ENCODE results near the gene DOCK7.
"Not testable (repeated sequence)": the region's sequence is repeated elsewhere in the genome, so short reads cannot be mapped to it uniquely, and the experiment has no call there.

DOCK7 gene

GRCh38 chr1:62687903-62688686 is at the start of gene DOCK7:
TSS of gene DOCK7 (minus strand) at chr1:62688386. CDS start at chr1:62688264, 122 bp downstream.
- peak; percentile 60 for DNase-seq (ENCODE audit: low spot score)

- DNase-seq (ENCODE audit: low spot score) = no peak
Observed at GRCh38 chr1:62735491-62736171, 47.4 kb upstream of the DOCK7 start.

GRCh38 chr1:62732331-62732730 is 44.1 kb upstream of the DOCK7 start:
- no peak for DNase-seq (ENCODE audit: low spot score)

GRCh38 chr1:62728963-62729362 is 40.8 kb upstream of the DOCK7 start:
- no peak for DNase-seq (ENCODE audit: low spot score)

GRCh38 chr1:62727656-62728407 is 39.6 kb upstream of the DOCK7 start:
- DNase-seq (ENCODE audit: low spot score) = no peak

- DNase-seq (ENCODE audit: low spot score) = no peak
Observed at GRCh38 chr1:62726011-62726442, 37.8 kb upstream of the DOCK7 start.

- DNase-seq (ENCODE audit: low spot score) = no peak
Observed at GRCh38 chr1:62725255-62725654, 37.1 kb upstream of the DOCK7 start.

- DNase-seq (ENCODE audit: low spot score) = no peak
Observed at GRCh38 chr1:62724430-62724829, 36.2 kb upstream of the DOCK7 start.

- DNase-seq (ENCODE audit: low spot score) = no peak
Observed at GRCh38 chr1:62723883-62724282, 35.7 kb upstream of the DOCK7 start.

- no peak for DNase-seq (ENCODE audit: low spot score)
Observed at GRCh38 chr1:62722796-62723195, 34.6 kb upstream of the DOCK7 start.

GRCh38 chr1:62720946-62721554 is 32.9 kb upstream of the DOCK7 start:
- DNase-seq (ENCODE audit: low spot score) = no peak

GRCh38 chr1:62718400-62718799 is 30.2 kb upstream of the DOCK7 start:
- not testable (repeated sequence) for DNase-seq (ENCODE audit: low spot score)

GRCh38 chr1:62717483-62717882 is 29.3 kb upstream of the DOCK7 start:
- DNase-seq (ENCODE audit: low spot score) = no peak

- no peak for DNase-seq (ENCODE audit: low spot score)
Observed at GRCh38 chr1:62716397-62716796, 28.2 kb upstream of the DOCK7 start.

- no peak for DNase-seq (ENCODE audit: low spot score)
Observed at GRCh38 chr1:62712336-62713243, 24.4 kb upstream of the DOCK7 start.

- no peak for DNase-seq (ENCODE audit: low spot score)
Observed at GRCh38 chr1:62707744-62708120, 19.5 kb upstream of the DOCK7 start.

GRCh38 chr1:62706985-62707743 is 19.0 kb upstream of the DOCK7 start:
- DNase-seq (ENCODE audit: low spot score) = no peak

GRCh38 chr1:62698161-62698560 is 10.0 kb upstream of the DOCK7 start:
- DNase-seq (ENCODE audit: low spot score) = not testable (repeated sequence)

- not testable (repeated sequence) for DNase-seq (ENCODE audit: low spot score)
Observed at GRCh38 chr1:62694479-62694878, 6.3 kb upstream of the DOCK7 start.

- DNase-seq (ENCODE audit: low spot score) = no peak
Observed at GRCh38 chr1:62693123-62693522, 4.9 kb upstream of the DOCK7 start.
